Fibroblast of skin of left quadriceps (primary cell): ENCODE data around the gene SAG.
"Not testable (repeated sequence)": the region's sequence is repeated elsewhere in the genome, so short reads cannot be mapped to it uniquely, and the experiment has no call there.

Experiments
- DNase-seq, 2 experiments: peaks; one replicate each; pipeline ENCODE4 v3.0.0-alpha.2; 2013; ENCODE audit warnings: low read depth in 2 of 2

The SAG gene

DNA sequence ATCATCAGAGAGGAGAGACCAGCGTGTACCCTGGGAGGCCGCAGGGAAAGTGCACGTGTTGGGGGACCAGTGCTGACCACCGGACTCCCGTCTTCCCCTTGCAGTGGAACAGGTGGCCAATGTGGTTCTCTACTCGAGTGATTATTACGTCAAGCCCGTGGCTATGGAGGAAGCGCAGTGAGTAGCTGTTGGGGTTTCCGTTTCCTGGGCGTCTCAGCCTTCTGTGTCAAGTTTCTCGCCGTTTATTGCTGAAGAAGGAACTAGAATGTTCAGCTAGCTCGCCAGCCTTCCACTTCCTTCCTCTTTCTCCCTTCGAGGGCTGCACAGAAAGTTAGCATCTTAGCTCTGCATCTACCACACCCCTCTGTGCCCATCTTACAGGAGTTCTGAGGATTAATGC, 23.9 kb downstream of the SAG start:
- DNase-seq, result no peak

DNA sequence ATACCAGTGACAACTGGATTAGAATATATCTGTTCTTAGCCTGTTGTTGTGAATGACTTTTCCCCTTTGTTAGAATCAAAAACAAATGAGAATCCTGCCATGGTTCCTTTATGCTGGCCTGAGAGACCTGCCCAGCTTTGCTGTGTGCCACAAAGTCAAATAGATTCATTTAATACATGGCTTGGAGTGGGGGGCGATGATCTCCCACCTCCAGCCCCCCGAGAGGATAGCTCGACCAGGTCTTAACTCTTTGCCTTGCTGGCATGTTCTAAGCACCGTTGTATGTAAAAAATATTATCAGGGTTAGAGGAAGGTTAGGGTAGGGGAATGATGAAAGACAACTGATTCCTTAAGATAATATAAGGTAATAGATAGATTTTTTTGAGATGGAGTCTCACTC, 24.5 kb downstream of the SAG start:
- DNase-seq, result no peak

DNA sequence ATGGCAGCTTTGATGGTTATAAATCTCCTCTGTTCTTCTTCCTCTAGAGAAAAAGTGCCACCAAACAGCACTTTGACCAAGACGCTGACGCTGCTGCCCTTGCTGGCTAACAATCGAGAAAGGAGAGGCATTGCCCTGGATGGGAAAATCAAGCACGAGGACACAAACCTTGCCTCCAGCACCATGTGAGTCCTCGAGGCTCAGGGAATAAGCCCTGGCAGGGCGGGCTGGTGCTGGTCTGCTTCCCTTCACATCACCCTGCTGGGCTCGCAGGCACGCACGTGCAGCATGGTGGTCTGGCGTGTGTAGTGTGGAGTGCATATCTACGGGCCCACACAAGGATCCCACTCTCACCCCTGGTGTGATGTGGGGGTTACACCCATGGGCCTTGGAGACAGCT, 27.3 kb downstream of the SAG start:
- no peak for DNase-seq

- not testable (repeated sequence) for DNase-seq
Measured at GRCh38 chr2:233336091-233336490, 28.5 kb downstream of the SAG start.

DNA sequence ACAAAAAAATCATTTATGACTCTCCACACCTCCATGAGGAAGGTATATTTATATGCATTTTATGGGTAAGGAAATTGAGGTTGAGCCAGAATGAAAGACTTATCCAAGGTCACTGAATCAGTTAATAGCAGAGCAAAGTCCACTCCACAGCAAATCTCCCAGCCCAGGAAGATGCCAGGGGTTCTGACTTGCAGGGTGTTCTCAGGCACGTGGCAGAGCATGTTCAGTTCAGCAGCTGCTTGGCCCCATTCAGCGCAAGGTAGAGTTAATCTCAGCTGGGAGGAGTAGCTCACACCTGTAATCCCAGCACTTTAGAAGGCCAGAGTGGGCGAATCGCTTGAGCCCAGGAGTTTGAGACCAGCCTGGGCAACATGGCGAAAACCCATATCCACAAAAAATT, 28.9 kb downstream of the SAG start:
- no peak for DNase-seq

DNA sequence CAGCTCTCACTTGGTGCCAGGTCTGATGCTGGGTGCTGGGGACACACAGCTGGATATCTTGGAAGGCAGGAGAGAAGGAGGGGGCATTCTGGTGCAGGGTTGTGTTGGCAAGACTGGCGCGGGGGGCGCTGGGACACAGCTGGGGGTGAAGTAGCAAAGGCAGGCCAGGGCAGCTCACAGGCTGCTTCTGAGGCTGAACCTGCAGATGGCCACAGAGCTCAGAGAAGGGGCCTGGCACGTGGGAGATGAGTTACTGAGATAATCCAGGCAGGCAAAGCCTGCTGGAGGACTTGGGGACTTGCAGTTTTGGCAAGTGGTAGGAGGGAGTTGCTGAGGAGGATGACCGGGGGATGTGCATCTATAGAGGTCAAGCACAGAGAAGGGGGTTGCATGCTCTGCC, 30.4 kb downstream of the SAG start:
- no peak for DNase-seq

- no peak for DNase-seq
Measured at GRCh38 chr2:233338812-233339368, 31.3 kb downstream of the SAG start.

DNA sequence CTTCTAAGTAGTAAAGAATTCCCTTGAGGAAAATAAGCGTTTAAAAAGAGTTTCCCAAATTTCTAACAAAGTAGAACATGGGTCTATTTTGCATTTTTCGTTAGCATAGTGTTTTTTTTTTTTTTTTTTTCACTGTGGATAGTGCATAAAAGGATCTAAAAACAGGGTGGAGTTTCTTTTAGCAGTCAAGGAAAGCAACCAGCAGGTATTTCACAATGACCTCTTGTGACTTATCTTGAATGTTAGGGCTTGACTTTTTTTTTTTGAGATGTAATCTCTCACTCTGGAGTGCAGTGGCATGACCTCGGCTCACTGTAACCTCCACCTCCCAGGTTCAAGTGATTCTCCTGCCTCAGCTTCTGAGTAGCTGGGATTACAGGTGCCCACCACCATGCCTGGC, 31.8 kb downstream of the SAG start:
- DNase-seq, result no peak

DNA sequence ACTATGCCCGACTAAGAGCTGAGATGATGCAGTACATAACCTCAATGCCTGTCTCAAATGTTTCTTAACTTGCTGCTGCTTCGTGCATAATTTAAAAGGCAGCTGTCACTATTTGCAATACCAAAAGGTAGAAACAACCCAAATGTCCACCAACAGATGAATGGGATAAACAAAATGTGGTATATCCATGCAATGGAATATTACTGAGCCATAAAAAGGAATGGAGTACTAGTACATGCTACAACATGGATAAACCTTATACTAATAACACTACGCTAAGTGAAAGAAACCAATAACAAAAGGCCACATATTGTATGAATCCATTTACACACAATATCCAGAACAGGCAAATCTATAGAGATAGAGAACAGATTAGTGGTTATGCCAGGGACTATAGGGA, 33.7 kb downstream of the SAG start:
- no peak for DNase-seq

DNA sequence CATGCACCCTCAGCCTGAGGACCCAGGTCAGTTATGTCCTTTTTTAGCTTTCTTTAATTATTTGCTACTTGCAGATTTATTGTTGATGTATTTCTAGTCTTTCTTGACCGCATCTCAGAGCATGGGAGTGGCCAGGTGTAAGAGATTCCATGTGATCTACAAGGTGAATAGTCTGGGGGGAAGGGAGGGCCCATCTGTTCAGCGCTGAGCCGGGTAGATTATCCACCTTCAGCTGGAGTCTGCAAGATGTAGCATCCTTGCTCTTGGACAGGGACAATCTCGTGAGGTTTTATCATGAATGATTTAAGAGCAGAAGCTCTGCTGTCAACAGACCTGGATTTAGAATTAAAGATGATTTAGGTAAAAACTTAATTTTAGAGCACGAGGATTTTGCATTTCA, 34.7 kb downstream of the SAG start:
- DNase-seq, result no peak

- no peak for DNase-seq
Measured at GRCh38 chr2:233343171-233343705, 35.6 kb downstream of the SAG start.

DNA sequence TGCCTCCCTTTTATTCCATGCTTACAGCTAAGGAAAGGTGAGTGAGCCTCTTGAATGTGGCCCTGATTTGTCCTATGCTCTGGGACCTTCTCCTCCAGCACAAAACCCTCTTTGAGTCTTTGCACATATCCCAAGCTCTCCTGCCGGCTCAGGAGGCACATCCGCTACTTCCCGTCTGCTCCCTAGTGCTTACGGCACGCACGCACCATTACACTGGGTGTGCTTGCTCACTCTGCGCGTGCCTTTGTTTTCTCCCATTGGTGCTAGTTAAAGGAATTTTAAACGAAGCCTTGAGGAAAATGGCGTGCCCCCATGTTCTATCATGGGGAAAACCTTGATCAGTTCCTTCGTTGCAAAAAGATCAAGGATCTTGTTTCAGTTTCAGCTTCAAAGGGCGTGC, 38.8 kb downstream of the SAG start:
- DNase-seq, result no peak

- no peak for DNase-seq
Measured at GRCh38 chr2:233346930-233347329, 39.3 kb downstream of the SAG start.

GRCh38 chr2:233349005-233349998, 41.7 kb downstream of the SAG start:
- no peak for DNase-seq

DNA sequence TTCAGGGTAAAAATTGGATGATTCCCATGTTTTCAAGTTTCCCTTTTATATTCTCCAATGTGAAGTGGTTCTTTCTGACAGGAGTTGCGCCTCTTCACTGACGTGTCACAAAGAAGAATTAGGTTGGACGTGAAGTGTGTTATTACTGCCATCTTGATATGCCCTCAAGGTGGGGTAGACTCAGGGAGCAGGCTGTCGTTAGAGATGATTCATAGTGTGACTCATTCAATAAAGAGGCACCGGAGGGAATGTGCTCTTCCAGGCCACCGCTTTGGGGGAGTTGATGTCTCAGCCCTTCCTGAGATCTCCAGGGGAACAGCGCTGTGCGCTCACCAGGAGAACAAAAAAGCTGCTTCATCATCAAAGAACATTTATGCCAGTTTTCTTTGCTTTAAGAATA, 43.1 kb downstream of the SAG start:
- peak; percentile 46 to 49 for DNase-seq

DNA sequence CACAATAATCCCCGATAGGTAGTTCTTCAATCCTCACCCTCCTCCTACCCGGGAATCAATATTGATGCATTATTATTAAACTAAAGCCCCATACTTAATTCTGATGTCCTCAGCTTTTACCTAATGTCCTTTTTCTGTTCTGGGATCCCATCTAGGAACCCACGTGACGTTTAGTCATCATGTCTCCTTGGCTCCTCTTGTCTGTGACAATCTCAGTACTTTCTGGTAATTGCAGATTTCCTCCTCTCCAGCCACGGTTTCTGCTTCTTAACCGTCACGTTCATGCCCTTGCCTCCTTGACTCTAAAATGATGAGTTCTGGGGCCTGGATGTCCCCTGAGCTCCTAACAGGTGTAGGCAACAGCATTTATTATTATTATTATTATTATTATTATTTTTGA, 43.8 kb downstream of the SAG start:
- DNase-seq, result no peak

- no peak for DNase-seq
Measured at GRCh38 chr2:233352141-233352842, 44.7 kb downstream of the SAG start.

GRCh38 chr2:233353101-233353768, 45.6 kb downstream of the SAG start:
- DNase-seq, result no peak

- DNase-seq, result peak; percentile 20 to 23
Measured at GRCh38 chr2:233353769-233354499, 46.3 kb downstream of the SAG start, which contains the start of gene DGKD. Gene DGKD, plus strand, starts transcription at chr2:233354494. Its CDS starts 25 bp downstream, at chr2:233354519.

DNA sequence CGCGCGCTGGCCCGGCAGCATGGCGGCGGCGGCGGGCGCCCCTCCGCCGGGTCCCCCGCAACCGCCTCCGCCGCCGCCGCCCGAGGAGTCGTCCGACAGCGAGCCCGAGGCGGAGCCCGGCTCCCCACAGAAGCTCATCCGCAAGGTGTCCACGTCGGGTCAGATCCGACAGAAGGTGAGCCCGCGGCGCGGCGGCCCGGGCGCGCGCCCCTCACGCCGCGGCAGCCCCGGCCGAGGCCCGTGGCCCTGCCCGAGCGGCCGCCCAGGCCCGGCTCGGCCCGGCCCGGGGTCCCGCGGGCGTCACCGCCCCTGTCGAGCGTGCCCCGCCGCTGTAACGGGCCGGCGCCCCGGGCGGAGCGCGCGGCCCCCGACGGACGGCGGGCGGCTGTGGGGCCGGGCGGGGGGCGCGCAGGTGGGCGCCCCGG, 46.9 kb downstream of the SAG start:
- no peak for DNase-seq

DNA sequence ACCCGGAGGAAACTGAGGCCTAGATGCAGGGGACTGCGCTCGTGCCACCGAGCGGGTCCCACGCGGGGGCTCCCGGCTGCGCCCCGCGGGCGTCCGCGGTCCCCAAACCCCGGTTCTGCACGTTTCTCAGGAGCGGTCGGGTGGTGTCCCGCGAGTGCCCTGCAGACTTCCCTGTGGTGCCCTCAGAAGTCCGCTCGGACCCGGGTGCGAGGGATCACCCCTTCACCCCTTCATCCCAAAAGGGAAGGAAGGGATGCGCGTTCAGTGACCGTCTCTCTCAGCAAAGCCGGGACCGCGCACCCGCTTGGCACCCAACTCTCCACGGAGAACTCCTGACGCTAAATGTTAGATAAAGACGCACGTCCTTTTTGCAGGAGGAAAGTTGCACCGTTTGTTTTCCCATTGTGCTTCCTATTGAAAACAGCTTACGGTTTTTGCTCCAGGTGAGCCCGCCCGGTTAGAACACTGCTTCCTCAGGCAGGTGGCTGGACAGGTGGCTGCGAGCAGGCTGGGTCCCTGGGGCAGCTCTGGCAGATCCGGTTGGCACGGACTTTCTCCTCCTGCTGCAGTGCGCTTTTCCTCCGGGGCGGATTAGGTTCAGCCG, 47.5 kb downstream of the SAG start:
- no peak for DNase-seq
